Endothelial cell of umbilical vein (primary cell): ENCODE data around the gene HSFX2.
"Not testable (repeated sequence)": the region's sequence is repeated elsewhere in the genome, so short reads cannot be mapped to it uniquely, and the experiment has no call there.

ENCODE experiments used
- EZH2 ChIP-seq: IDR thresholded peaks from 2 replicates; pipeline ENCODE4 v1.6.1; 2012; ENCODE audit warnings: borderline replicate concordance, low read depth, mild to moderate bottlenecking, moderate library complexity, low read length, inconsistent platforms; ENCODE audit not compliant: severe bottlenecking
- POLR2A ChIP-seq: IDR thresholded peaks from 2 replicates; pipeline ENCODE4 v1.6.1; 2012; ENCODE audit warnings: low read depth, mild to moderate bottlenecking, control low read depth, low read length
- TF ChIP-seq, protein P1 (sequence below), 2 donors: IDR thresholded peaks; 1 replicate in 1 of 2; 2 replicates in 1 of 2; pipeline ENCODE4 v1.5.1; 2011; ENCODE audit warnings: low read length in 2 of 2, mild to moderate bottlenecking in 2 of 2, moderate library complexity in 2 of 2, control low read depth in 1 of 2, inconsistent platforms in 1 of 2, low read depth in 1 of 2; ENCODE audit not compliant: insufficient read depth in 1 of 2; ENCODE audit errors: extremely low read depth in 1 of 2

DNA sequence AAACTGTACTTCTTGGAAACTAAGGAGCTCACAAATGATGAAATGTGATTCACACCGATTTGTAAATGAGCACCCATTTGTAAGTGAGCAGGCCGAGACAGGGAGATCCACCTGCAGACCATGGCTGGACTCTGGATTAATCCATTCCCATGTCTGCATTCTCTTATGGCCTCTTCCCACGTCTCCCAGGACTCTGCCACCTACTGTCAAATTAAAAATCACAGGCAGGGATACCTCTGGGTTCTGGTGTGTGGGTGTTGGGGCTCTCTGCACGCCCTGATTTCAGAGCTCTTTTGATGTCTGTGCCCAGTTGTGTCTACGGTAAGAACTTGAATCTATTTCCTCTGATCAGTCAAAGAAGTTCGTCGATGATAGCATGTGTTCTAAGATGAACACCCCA lies 4.1 kb downstream of the HSFX2 start:
- TF ChIP-seq, protein P1, sequence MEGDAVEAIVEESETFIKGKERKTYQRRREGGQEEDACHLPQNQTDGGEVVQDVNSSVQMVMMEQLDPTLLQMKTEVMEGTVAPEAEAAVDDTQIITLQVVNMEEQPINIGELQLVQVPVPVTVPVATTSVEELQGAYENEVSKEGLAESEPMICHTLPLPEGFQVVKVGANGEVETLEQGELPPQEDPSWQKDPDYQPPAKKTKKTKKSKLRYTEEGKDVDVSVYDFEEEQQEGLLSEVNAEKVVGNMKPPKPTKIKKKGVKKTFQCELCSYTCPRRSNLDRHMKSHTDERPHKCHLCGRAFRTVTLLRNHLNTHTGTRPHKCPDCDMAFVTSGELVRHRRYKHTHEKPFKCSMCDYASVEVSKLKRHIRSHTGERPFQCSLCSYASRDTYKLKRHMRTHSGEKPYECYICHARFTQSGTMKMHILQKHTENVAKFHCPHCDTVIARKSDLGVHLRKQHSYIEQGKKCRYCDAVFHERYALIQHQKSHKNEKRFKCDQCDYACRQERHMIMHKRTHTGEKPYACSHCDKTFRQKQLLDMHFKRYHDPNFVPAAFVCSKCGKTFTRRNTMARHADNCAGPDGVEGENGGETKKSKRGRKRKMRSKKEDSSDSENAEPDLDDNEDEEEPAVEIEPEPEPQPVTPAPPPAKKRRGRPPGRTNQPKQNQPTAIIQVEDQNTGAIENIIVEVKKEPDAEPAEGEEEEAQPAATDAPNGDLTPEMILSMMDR (IDR thresholded peaks at IDR 0.05; ENCODE audit: extremely low read depth in 1 of 2, insufficient read depth in 1 of 2, low read depth in 1 of 2, low read length in 2 of 2): not testable (repeated sequence)
- TF ChIP-seq EZH2, POLR2A: not testable (repeated sequence)
